Adrenal gland (tissue), 5 donors: ENCODE results near the gene CALM3.

Experiments used
- POLR2A ChIP-seq, 2 donors: fragments of 450-650 bp; IDR thresholded peaks; one replicate each; pipeline ENCODE4 v1.6.1; 2017; ENCODE audit warnings: antibody characterized with exemption in 2 of 2, mild to moderate bottlenecking in 2 of 2, moderate library complexity in 1 of 2
- TF ChIP-seq, protein P1 (sequence below), 6 experiments: fragments of 450-650 bp in 4 of 6; fragments of 200-600 bp in 2 of 6; sonication (generic) in 1 of 6; IDR thresholded peaks; 1 replicate in 5 of 6; 2 replicates in 1 of 6; pipeline versions ENCODE4 v1.5.1 to v1.8.0; 2016 to 2021; ENCODE audit warnings: antibody characterized with exemption in 6 of 6, mild to moderate bottlenecking in 2 of 6, moderate library complexity in 1 of 6
- donor health status: DM: no; HTN: no; CAD: no.

DNA sequence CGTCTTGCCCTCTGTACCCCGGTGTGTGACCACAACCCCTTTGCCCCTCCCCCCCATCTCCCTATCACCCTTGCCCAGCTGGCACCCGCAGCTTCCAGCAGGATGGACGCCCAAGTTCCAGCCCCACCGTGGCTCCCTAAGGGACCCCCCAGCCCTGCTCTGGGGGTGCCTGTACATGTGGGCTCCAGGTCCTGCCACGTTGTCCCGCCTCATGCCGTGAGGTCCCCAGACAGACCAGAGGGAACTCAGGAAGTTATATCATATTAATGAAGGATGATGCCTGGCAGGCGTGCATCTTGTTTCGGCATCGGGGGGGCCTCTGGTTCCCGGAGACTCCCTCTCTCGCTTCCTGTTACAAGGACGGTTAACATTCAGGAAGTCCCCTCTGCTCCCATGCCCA lies 25.3 kb downstream of the CALM3 start:
- no peak for TF ChIP-seq POLR2A (IDR thresholded peaks at IDR 0.05)
- TF ChIP-seq, protein P1, sequence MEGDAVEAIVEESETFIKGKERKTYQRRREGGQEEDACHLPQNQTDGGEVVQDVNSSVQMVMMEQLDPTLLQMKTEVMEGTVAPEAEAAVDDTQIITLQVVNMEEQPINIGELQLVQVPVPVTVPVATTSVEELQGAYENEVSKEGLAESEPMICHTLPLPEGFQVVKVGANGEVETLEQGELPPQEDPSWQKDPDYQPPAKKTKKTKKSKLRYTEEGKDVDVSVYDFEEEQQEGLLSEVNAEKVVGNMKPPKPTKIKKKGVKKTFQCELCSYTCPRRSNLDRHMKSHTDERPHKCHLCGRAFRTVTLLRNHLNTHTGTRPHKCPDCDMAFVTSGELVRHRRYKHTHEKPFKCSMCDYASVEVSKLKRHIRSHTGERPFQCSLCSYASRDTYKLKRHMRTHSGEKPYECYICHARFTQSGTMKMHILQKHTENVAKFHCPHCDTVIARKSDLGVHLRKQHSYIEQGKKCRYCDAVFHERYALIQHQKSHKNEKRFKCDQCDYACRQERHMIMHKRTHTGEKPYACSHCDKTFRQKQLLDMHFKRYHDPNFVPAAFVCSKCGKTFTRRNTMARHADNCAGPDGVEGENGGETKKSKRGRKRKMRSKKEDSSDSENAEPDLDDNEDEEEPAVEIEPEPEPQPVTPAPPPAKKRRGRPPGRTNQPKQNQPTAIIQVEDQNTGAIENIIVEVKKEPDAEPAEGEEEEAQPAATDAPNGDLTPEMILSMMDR (IDR thresholded peaks at IDR 0.05) = no peak
